ENCODE results near the gene ATOH8.
"Not testable (repeated sequence)": the region's sequence is repeated elsewhere in the genome, so short reads cannot be mapped to it uniquely, and the experiment has no call there.

ATOH8 gene

DNA sequence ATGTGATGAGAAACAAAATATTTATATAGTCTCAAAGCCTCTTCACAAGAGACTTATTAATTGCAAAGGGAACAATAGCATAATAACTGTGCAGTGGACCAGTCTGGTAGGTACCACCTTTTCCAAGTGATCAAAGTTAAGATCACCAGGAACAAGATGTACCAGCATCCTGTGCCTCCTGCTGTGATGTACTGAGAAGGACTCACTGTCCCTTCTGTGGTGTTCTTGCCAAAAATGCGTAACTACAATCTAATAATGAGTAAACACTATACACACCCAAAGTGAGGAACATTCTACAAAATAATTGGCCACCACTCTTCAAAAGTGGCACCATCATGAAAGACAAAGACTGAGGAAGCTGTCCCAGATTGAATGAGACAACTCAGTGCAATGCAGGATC lies 45.1 kb upstream of the ATOH8 start:
- TF ChIP-seq, protein P1, sequence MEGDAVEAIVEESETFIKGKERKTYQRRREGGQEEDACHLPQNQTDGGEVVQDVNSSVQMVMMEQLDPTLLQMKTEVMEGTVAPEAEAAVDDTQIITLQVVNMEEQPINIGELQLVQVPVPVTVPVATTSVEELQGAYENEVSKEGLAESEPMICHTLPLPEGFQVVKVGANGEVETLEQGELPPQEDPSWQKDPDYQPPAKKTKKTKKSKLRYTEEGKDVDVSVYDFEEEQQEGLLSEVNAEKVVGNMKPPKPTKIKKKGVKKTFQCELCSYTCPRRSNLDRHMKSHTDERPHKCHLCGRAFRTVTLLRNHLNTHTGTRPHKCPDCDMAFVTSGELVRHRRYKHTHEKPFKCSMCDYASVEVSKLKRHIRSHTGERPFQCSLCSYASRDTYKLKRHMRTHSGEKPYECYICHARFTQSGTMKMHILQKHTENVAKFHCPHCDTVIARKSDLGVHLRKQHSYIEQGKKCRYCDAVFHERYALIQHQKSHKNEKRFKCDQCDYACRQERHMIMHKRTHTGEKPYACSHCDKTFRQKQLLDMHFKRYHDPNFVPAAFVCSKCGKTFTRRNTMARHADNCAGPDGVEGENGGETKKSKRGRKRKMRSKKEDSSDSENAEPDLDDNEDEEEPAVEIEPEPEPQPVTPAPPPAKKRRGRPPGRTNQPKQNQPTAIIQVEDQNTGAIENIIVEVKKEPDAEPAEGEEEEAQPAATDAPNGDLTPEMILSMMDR (conservative IDR thresholded peaks at IDR 0.05), result no peak
- no peak overlapping the region; the same call in 1 of the 2 replicates for H3K27ac ChIP-seq

DNA sequence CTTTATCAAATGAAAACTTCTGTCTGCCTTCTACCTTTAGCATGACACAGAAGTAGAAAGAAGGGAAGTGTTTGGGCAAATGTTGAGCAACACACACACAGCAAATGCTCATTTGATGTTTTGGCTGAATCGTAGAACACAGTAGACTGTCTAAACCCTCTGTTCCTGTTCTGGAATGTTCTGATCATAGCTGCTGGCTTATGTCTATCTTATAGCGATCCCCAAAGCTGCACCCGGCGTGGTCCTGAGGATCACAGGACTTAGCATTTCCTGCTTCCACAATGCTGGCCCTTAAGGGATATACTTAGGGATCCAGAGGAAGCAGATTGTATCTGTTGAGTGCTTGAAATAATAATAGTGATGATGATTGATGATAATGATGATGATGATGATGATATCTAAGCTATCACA lies 44.4 kb upstream of the ATOH8 start:
- no peak overlapping the region; the same call in 1 of the 2 replicates for H3K27ac ChIP-seq
- TF ChIP-seq, protein P1 (conservative IDR thresholded peaks at IDR 0.05), result no peak

DNA sequence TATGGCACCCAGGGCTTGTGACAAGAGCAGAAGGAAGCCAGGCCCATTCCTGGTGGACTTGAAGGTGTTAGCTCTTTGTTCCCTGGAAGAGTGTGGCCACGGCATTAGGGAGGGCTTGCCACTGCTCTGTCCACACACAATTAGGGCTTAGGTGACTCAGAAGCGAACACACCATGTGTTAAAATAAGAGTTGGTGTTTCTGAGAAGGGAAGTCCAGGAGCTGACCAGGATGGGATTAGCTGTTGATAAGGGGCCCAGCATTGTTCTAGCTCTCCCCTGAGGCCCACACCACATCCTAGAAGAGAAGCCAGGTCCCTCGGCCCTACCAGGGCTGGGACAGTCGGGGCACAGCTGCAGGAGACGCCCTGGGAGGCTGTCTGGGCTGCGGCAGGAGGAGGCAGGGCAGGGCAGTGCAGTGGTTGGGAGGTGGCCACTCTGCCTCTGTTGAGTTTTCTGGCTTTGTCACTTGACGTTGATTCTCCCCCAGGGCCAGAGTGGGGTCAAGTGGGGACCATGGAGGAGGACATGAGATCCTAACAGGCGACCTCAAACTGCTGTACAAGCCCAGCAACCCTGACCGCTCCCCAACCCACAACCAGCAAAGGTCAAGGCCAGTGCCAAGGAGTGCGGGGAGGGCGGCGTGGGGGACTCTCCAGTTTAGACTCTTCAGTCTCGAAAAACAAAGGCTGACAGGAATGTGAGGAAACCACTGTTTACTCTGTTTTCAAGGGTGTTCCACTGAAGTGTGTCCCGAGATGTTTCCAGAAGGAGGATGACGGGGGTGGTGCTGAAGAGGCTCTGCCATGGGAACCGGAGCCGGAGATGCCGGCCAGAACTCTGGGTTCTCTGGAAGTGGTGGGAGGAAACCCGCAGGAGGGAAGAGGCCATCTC lies 42.9 kb upstream of the ATOH8 start:
- no peak overlapping the region for H3K27ac ChIP-seq
- TF ChIP-seq, protein P1 (conservative IDR thresholded peaks at IDR 0.05), result no peak

- TF ChIP-seq, protein P1 (conservative IDR thresholded peaks at IDR 0.05), result no peak
- H3K27ac ChIP-seq, result no peak overlapping the region
Observed at GRCh38 chr2:85711578-85712060, 42.2 kb upstream of the ATOH8 start.

GRCh38 chr2:85712336-85712735 lies 41.5 kb upstream of the ATOH8 start:
- no peak overlapping the region for H3K27ac ChIP-seq
- TF ChIP-seq, protein P1 (conservative IDR thresholded peaks at IDR 0.05), result no peak

DNA sequence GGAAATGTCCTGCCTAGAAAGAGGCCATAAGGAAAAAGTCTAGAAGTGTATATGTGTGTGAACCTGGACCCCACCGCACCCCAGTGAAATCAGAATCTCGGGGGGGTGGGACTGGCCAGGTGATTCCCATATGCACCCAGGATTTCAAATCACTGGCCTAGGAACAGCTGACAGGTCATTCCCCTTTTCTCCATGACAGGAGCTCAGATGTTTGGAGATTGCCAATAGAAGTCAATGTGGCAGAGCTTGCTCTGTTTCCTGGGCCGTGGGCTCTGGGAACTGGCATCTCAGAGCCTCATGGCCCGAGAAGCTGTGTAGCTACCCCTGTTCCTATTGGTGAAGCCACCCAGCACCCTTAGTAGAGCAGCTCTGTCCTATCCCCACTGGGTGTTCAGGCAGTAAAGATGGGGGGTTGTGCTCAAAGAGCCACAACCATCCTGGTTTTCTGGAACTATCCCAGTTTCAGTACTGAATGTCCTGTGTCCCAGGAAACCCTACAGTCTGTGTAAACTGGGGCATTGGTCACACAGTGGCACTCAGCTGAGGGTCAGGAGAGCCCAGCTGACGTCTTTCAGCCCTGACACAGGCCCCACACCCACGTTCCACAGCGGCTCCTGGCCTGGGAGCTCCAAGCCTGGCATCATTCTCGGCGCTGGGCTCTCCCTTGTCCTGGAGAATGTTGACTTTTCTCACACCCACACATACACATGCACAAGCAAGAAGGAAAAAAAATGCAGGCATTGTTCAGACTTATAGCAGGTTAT lies 40.8 kb upstream of the ATOH8 start:
- no peak overlapping the region for H3K27ac ChIP-seq
- TF ChIP-seq, protein P1 (conservative IDR thresholded peaks at IDR 0.05), result no peak

DNA sequence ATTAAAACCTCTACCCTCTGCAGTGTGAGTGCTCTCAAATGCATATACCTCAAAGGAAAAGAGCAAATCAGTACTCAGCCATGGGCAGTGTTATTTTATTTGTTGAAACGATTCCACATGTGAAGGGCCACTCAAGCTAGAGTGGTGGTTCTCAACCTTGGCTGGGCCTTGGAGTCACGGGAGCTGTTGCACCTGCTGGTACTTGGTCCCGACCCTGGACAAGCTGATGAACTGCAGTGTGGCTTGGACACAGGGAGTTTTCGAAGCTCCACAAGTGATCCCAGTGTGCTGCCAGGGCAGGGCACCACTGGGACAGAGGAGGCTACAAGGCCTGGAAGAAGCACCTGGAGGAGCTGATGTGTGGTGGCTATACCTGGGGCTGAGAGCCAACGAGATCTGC lies 40.0 kb upstream of the ATOH8 start:
- TF ChIP-seq, protein P1 (conservative IDR thresholded peaks at IDR 0.05), result no peak
- no peak overlapping the region for H3K27ac ChIP-seq

DNA sequence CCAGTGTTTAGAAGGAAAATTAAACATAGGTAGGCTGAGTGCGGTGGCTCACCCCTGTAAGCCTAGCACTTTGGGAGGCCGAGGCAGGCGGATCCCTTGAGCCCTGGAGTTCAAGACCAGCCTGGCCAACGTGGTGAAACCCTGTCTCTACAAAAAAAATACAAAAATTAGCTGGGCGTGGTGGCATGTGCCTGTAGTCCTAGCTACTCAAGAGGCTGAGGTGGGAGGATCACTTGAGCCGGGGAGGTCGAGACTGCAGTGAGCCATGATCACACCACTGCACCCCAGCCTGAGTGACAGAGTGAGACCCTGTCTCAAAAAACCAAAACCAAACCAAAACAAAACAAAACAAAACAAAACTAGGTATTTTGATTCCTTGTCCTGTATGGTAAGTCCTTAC lies 39.4 kb upstream of the ATOH8 start:
- not testable (repeated sequence) for H3K27ac ChIP-seq

Measured in VCaP (cell line).